HepG2 (cell line): ENCODE data around the gene SELL.

ENCODE experiments used
- EZH2 ChIP-seq: conservative IDR thresholded peaks from 2 replicates; pipeline ENCODE4 v1.6.1; 2012; ENCODE audit warnings: mild to moderate bottlenecking, low read depth, low read length, moderate library complexity
- FOXP4 ChIP-seq: sonication (generic); formaldehyde crosslinking; IDR thresholded peaks from 2 replicates; pipeline ENCODE4 v1.4.0; 2020; ENCODE audit warnings: missing genetic modification reagents
- IRF9 ChIP-seq: sonication (generic); formaldehyde crosslinking; IDR thresholded peaks from 2 replicates; pipeline ENCODE4 v1.8.0; 2022; ENCODE audit warnings: missing genetic modification reagents, mild to moderate bottlenecking, borderline replicate concordance
- RBM39 ChIP-seq: fragments of 200-400 bp; formaldehyde crosslinking; IDR thresholded peaks from one replicate; pipeline ENCODE4 v1.6.1; 2018; ENCODE audit warnings: antibody characterized with exemption, mild to moderate bottlenecking, low read depth, low read length; ENCODE audit not compliant: poor library complexity, severe bottlenecking
- TBL1XR1 ChIP-seq: fragments of 150-350 bp; IDR thresholded peaks from 2 replicates; pipeline ENCODE4 v1.6.1; 2014; ENCODE audit warnings: borderline replicate concordance, low read length; ENCODE audit not compliant: partially characterized antibody
- TRIM24 ChIP-seq: sonication (generic); formaldehyde crosslinking; IDR thresholded peaks from 2 replicates; pipeline ENCODE4 v1.8.0; 2022; ENCODE audit warnings: mild to moderate bottlenecking, missing genetic modification reagents

GRCh38 chr1:169670836-169671235, 40.6 kb downstream of the SELL start:
- TF ChIP-seq RBM39 = no peak
- no peak for TF ChIP-seq TBL1XR1
- TF ChIP-seq FOXP4 (CRISPR knock-in tag) = no peak
- TF ChIP-seq IRF9 (CRISPR knock-in tag) = no peak
- TF ChIP-seq TRIM24 = no peak
- TF ChIP-seq EZH2 = no peak
